Heart right ventricle (tissue), 16 donors: ENCODE data around the gene COMP. TPM values are rescaled to one million over a fixed set of nuclear protein-coding genes. Genes with fewer than 3 reads are reported as not detected.
"Not testable (repeated sequence)": the region's sequence is repeated elsewhere in the genome, so short reads cannot be mapped to it uniquely, and the experiment has no call there.

ENCODE experiments used
- ATAC-seq, 8 donors: fragments of 200-7000 bp; cut with Tn5 transposase; one replicate each; pipeline ENCODE4 v1.9.1; 2020; ENCODE audit warnings: mild to moderate bottlenecking in 8 of 8, moderate library complexity in 8 of 8, moderate number of reproducible peaks in 1 of 8
- DNase-seq, 2 donors: peaks; one replicate each; pipeline ENCODE4 v3.0.0-alpha.2; 2020
- H3K27ac ChIP-seq, 10 donors: fragments of 200-600 bp; sonication (generic) in 2 of 10; one replicate each; pipeline versions ENCODE4 v1.5.0 to v1.8.0; 2020 to 2022; ENCODE audit warnings: mild to moderate bottlenecking in 3 of 10
- H3K27me3 ChIP-seq, 7 donors: fragments of 200-600 bp; one replicate each; pipeline ENCODE4 v1.8.0; 2021 to 2022; ENCODE audit warnings: mild to moderate bottlenecking in 2 of 7
- H3K36me3 ChIP-seq, 9 donors: fragments of 200-600 bp; sonication (generic) in 1 of 9; one replicate each; pipeline versions ENCODE4 v1.5.0 to v1.8.0; 2020 to 2022; ENCODE audit warnings: mild to moderate bottlenecking in 2 of 9
- H3K4me1 ChIP-seq, 9 donors: fragments of 200-600 bp; sonication (generic) in 1 of 9; one replicate each; pipeline versions ENCODE4 v1.5.0 to v1.8.0; 2020 to 2022; ENCODE audit warnings: mild to moderate bottlenecking in 4 of 9
- H3K4me3 ChIP-seq, 10 donors: fragments of 200-600 bp; sonication (generic) in 2 of 10; one replicate each; pipeline versions ENCODE4 v1.5.0 to v1.8.0; 2020 to 2022; ENCODE audit warnings: mild to moderate bottlenecking in 7 of 10, moderate library complexity in 2 of 10
- H3K9me3 ChIP-seq, 11 donors: fragments of 200-600 bp in 10 of 11; sonication (generic) in 2 of 11; one replicate each; pipeline versions ENCODE4 v1.5.0 to v1.8.0; 2013 to 2022; ENCODE audit warnings: mild to moderate bottlenecking in 2 of 11, control low read depth in 1 of 11, moderate library complexity in 1 of 11
- WGBS, 2 donors: extraction: QIAGEN DNeasy Blood & Tissue Kit; methylation state at CpG; one replicate each; pipeline ENCODE4 v1.1.7; 2013; ENCODE audit warnings: inconsistent platforms in 1 of 2; 5-methylcytosine and 5-hydroxymethylcytosine counted together
- intact Hi-C, 10 donors: fragments of 100-400 bp; cut with DNase I; formaldehyde crosslinking; loops; one replicate each; pipeline versions ENCODE4 v1.11.1 to v1.14.2; 2022
- polyA plus RNA-seq, 2 donors: library from polyadenylated mRNA; stranded (reverse); fragments of 200-250 nt; gene quantifications; one replicate each; pipeline ENCODE4 v1.2.3, GENCODE V29; 2013
- total RNA-seq, 10 donors: library from RNA; stranded (reverse); fragmentation: NEBNext Ultra II Directional in 3 of 10; extraction: Animal tissue kit (Norgen Biotek cat#: 25700) in 3 of 10; gene quantifications; one replicate each; pipeline versions ENCODE4 v1.2.1 to v1.2.4, GENCODE V29; 2021 to 2023
- TF ChIP-seq, protein P1 (sequence below), 9 donors: fragments of 200-600 bp; sonication (generic) in 2 of 9; IDR thresholded peaks; one replicate each; pipeline versions ENCODE4 v1.5.0 to v1.8.0; 2021 to 2022; ENCODE audit warnings: antibody characterized with exemption in 9 of 9, mild to moderate bottlenecking in 5 of 9, moderate library complexity in 1 of 9
- donor health status: Arrhythmogenic right ventricular cardiomyopathy.
- donor health status: ischemic (EF 13 %, LVEDD 7.1; RV severe dilation, severe dysfunction).
- donor health status: healthy with polysubstance abuse.
- donor health status: DM: no; HTN: yes; CAD: no.
- donor health status: DM: no; HTN: no; CAD: no.
- donor health status: ischemic (EF 25% LVEDD 6.9; RV normal size, moderate dysfunction).
- donor health status: ischemic (EF 25% LVEDD 5.7; RV mildly dilated, moderate dysfunction).
- donor health status: healthy.
- donor health status: DM: yes; HTN: yes; CAD: no.
- donor health status: Ischemic cardiomyopathy.
- donor health status: ischemic (EF 35%, LVEDD 5.7; RV mildly dilated, moderate dysfunction).
- donor health status: nonischemic (EF 11% LVEDD 7.7; RV severe dilation, severe dysfunction).
- donor health status: DM: yes; HTN: yes; CAD: no.
- donor health status: PGD.
- donor health status: ischemic (EF 29% LVEDD 5.4; RV normal size, mild dysfunction).
- donor health status: nonischemic (EF 23%, LVEDD 6.1; RV moderate dilation, normal function).

COMP gene
- total and polyA plus RNA-seq, 12 donors, result 0.13 to 5.9 (median 0.43) TPM; not detected in 2

- no peak for ATAC-seq
- intact Hi-C loops, result no loop called here
- 83 to 87% methylated on average over 10 of the region's 10 CpGs for WGBS, 2 donors
- Histone ChIP-seq H3K36me3 (no peaks in the 10 kb centered on the region), H3K27me3 (no peaks in the 10 kb centered on the region), H3K9me3 (no peaks in the 10 kb centered on the region), H3K4me3 (no peak overlapping the region), H3K27ac (no peak overlapping the region), H3K4me1 (peaks cover 13 to 42% (median 30%) of the 10 kb centered on the region in 9 donors)
- TF ChIP-seq, protein P1, sequence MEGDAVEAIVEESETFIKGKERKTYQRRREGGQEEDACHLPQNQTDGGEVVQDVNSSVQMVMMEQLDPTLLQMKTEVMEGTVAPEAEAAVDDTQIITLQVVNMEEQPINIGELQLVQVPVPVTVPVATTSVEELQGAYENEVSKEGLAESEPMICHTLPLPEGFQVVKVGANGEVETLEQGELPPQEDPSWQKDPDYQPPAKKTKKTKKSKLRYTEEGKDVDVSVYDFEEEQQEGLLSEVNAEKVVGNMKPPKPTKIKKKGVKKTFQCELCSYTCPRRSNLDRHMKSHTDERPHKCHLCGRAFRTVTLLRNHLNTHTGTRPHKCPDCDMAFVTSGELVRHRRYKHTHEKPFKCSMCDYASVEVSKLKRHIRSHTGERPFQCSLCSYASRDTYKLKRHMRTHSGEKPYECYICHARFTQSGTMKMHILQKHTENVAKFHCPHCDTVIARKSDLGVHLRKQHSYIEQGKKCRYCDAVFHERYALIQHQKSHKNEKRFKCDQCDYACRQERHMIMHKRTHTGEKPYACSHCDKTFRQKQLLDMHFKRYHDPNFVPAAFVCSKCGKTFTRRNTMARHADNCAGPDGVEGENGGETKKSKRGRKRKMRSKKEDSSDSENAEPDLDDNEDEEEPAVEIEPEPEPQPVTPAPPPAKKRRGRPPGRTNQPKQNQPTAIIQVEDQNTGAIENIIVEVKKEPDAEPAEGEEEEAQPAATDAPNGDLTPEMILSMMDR (IDR thresholded peaks at IDR 0.05), result no peak
- DNase-seq, result no peak
Measured at GRCh38 chr19:18737337-18737953, 53.7 kb downstream of the COMP start.

DNA sequence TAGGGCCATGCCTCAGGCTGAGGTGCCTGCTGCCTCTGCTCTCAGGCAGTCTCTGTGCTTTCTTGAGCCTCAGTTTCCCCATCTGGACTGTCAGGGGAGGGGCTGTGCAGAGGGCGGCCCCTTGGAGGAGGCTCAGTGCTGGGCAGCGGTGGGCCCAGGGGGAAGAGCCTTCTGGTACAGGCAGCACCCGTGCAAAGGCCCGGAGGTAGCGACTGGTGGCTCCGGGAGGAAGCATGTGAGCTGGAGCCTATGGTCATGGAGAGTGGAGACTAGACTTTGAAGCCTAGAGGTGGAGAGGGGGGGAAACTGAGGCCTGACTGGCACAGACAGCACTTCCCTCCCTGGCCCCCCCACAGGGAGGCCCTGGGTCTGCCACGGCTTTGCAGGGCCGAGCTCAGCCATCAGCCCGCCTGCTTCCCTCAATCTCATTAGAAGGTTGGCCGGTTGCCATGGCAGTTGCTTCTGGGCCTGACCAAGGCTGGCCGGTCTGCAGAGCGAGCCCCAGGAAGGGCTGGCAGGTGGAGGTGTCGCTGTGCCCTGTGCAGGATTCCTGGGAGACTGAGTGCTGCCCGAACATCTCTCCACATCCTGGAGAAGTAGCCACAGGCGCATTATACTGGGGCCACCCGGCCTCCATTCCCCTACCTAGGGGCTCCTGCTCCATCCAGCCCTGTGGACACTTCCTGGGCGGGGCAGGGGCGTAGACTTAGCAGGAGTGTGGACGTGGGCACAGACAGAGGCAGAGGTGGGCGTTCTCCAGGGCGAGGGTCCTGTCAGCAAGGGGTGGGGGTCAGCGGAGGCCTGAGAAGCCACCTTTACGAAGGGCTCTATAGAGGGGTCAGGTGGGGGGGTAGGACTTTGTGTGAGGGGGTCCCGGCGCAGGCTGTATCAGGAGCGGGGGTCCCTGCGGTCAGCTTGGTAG is 54.4 kb downstream of the COMP start:
- Histone ChIP-seq H3K27ac (no peak overlapping the region), H3K9me3 (no peaks in the 10 kb centered on the region), H3K36me3 (no peaks in the 10 kb centered on the region), H3K4me3 (no peak overlapping the region), H3K27me3 (no peaks in the 10 kb centered on the region), H3K4me1 (peaks cover 5 to 38% (median 22%) of the 10 kb centered on the region in 9 donors)
- DNase-seq (no peak), ATAC-seq (no peak)
- TF ChIP-seq, protein P1 (IDR thresholded peaks at IDR 0.05), result no peak
- 82 to 85% methylated on average over 27 of the region's 27 CpGs for WGBS, 2 donors
- intact Hi-C loops, result no loop called here

GRCh38 chr19:18735752-18736151 is 55.4 kb downstream of the COMP start:
- Histone ChIP-seq H3K9me3 (no peaks in the 10 kb centered on the region), H3K27ac (no peak overlapping the region), H3K36me3 (no peaks in the 10 kb centered on the region), H3K4me3 (no peak overlapping the region), H3K4me1 (peaks cover 0 to 32% (median 15%) of the 10 kb centered on the region in 9 donors), H3K27me3 (no peaks in the 10 kb centered on the region)
- TF ChIP-seq, protein P1 (IDR thresholded peaks at IDR 0.05), result no peak
- WGBS, 2 donors, result 91 to 92% methylated on average over 9 of the region's 9 CpGs
- ATAC-seq, result peak in 1 of 8 donors; percentile 3
- DNase-seq, result no peak
- intact Hi-C loops, result no loop called here

GRCh38 chr19:18735324-18735723 is 55.8 kb downstream of the COMP start:
- Histone ChIP-seq H3K4me3 (no peak overlapping the region), H3K9me3 (no peaks in the 10 kb centered on the region), H3K4me1 (peaks cover 0 to 28% (median 14%) of the 10 kb centered on the region in 9 donors), H3K27ac (no peak overlapping the region), H3K36me3 (no peaks in the 10 kb centered on the region), H3K27me3 (no peaks in the 10 kb centered on the region)
- 95 to 98% methylated on average over 14 of the region's 14 CpGs for WGBS, 2 donors
- intact Hi-C loops, result no loop called here
- TF ChIP-seq, protein P1 (IDR thresholded peaks at IDR 0.05), result no peak
- DNase-seq (no peak), ATAC-seq (no peak)

GRCh38 chr19:18733762-18734332 is 57.3 kb downstream of the COMP start:
- H3K27ac ChIP-seq, H3K27me3 ChIP-seq, intact Hi-C loops, ATAC-seq, DNase-seq, H3K9me3 ChIP-seq, H3K4me3 ChIP-seq, H3K36me3 ChIP-seq: not testable (repeated sequence)
- peaks cover 0 to 28% (median 14%) of the 10 kb centered on the region in 9 donors for H3K4me1 ChIP-seq
- WGBS, 2 donors, result 89 to 91% methylated on average over 11 of the region's 11 CpGs
